Spleen (tissue), 7 donors: ENCODE measurements around the gene KRT73.

Source experiments
- POLR2A ChIP-seq, 3 donors: fragments of 450-650 bp; IDR thresholded peaks; one replicate each; pipeline ENCODE4 v1.5.1; 2017; ENCODE audit warnings: antibody characterized with exemption in 3 of 3, mild to moderate bottlenecking in 1 of 3
- TF ChIP-seq, protein P1 (sequence below), 11 experiments: fragments of 200-600 bp in 7 of 11; fragments of 450-650 bp in 4 of 11; sonication (generic) in 4 of 11; IDR thresholded peaks in 8 of 11; conservative IDR thresholded peaks in 3 of 11; 1 replicate in 7 of 11; 2 replicates in 4 of 11; pipeline versions ENCODE4 v1.4.0 to v1.8.0; 2016 to 2021; ENCODE audit warnings: antibody characterized with exemption in 11 of 11, inconsistent platforms in 4 of 11, mild to moderate bottlenecking in 1 of 11
- donor health status: DM: no; HTN: no; CAD: no; lungs with moderate emphysema.
- donor health status: DM: no; HTN: no; CAD: no.
- donor health status: DM: no; HTN: no; CAD: no.

DNA sequence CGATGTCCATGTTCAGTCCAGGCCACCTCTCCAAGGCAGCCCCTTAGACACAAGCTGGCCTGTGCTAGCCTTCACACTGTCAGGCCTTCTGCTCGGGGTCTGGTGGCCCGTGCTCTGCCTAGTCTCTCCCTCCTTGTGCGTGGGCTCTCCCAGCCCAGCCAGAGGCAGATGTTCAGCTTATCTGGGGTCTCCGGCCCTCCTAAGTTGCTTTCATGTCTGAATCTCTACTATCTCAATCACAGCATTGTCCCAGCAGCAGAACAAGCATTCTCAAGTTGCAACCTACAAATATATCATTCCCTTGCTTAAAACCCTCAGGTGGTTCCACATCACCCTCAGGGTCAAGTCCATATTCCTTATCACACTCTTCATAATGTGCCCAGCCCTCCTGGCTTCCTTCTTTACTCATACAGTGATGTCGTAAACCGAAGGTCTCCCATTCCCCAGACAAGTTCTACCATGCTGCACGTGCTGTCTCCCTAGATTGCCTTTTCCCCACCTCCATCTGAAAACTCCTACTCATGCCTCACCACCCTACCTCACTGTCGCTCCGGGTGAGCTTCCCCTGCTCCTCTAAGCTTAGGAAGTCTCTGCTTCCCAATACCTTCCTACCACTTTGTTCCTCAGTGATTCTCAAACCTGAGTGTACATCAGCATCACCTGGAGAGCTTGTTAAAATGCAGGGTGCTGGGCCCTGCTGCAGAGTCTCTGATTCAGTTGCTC is 1.5 kb downstream of the KRT73 start:
- TF ChIP-seq, protein P1, sequence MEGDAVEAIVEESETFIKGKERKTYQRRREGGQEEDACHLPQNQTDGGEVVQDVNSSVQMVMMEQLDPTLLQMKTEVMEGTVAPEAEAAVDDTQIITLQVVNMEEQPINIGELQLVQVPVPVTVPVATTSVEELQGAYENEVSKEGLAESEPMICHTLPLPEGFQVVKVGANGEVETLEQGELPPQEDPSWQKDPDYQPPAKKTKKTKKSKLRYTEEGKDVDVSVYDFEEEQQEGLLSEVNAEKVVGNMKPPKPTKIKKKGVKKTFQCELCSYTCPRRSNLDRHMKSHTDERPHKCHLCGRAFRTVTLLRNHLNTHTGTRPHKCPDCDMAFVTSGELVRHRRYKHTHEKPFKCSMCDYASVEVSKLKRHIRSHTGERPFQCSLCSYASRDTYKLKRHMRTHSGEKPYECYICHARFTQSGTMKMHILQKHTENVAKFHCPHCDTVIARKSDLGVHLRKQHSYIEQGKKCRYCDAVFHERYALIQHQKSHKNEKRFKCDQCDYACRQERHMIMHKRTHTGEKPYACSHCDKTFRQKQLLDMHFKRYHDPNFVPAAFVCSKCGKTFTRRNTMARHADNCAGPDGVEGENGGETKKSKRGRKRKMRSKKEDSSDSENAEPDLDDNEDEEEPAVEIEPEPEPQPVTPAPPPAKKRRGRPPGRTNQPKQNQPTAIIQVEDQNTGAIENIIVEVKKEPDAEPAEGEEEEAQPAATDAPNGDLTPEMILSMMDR (IDR thresholded peaks at IDR 0.05 in 8 of 11, conservative IDR thresholded peaks at IDR 0.05 in 3 of 11): no peak
- TF ChIP-seq POLR2A (IDR thresholded peaks at IDR 0.05): no peak
